ENCODE data around the gene MYH14. TPM values are rescaled to one million over a fixed set of nuclear protein-coding genes. Genes with fewer than 3 reads are reported as not detected.

MYH14 gene
- total and polyA plus RNA-seq, 9 of the 15 experiments (the other 6 are each of a cell fraction or from before 2014, with no cell fraction given) = 0.04 to 0.86 (median 0.19) TPM; not detected in 2

DNA sequence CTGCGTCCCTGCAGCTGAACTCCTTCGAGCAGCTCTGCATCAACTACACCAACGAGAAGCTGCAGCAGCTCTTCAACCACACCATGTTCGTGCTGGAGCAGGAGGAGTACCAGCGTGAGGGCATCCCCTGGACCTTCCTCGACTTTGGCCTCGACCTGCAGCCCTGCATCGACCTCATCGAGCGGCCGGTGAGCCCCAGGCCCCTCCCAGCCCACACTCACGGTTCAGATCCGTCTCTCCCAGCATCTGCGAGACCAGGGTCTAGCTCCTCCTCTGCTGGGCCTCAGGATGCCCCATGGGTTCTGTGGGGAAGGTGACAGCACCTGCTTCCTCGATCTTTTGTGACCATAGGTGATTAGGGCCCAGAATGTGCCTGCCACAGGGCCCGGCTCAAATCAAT is 46.2 kb downstream of the MYH14 start (continued):
- TF ChIP-seq, protein P1, sequence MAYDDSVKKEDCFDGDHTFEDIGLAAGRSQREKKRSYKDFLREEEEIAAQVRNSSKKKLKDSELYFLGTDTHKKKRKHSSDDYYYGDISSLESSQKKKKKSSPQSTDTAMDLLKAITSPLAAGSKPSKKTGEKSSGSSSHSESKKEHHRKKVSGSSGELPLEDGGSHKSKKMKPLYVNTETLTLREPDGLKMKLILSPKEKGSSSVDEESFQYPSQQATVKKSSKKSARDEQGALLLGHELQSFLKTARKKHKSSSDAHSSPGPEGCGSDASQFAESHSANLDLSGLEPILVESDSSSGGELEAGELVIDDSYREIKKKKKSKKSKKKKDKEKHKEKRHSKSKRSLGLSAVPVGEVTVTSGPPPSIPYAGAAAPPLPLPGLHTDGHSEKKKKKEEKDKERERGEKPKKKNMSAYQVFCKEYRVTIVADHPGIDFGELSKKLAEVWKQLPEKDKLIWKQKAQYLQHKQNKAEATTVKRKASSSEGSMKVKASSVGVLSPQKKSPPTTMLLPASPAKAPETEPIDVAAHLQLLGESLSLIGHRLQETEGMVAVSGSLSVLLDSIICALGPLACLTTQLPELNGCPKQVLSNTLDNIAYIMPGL (CRISPR knock-in tag; IDR thresholded peaks at IDR 0.05) = no peak
- TF ChIP-seq XRCC4 (IDR thresholded peaks at IDR 0.05; ENCODE audit: extremely low read depth, insufficient read depth, insufficient read length) = no peak
- TF ChIP-seq EP400 (IDR thresholded peaks at IDR 0.05) = no peak
- no peak for TF ChIP-seq MAFK (IDR thresholded peaks at IDR 0.05; ENCODE audit: low read length)
- TF ChIP-seq GATA2 (CRISPR knock-in tag; IDR thresholded peaks at IDR 0.05) = no peak

DNA sequence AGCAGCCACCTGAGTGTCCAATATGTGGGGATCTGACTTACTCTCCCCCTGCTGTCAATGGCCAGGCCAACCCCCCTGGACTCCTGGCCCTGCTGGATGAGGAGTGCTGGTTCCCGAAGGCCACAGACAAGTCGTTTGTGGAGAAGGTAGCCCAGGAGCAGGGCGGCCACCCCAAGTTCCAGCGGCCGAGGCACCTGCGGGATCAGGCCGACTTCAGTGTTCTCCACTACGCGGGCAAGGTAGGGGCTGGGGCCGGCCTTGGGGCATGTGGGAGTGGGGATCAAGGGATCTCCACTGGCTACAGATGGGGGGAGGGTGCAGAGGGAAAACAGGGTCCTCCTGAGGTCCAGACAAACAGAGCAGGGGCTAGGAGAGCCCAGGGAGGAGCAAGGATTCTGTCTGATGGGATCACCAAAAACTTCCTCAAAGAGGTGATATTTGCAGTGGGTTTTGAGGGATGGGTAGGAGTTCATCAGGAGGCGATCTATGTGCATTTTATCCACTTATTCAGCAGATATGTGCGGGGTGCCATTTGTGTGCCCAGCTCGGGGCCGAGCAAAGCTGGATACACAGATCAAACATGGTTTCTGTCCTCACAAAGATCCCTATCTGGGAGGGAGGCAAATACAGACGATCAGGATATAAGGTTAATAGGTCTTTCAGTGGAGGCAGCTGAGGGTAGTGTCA is 47.2 kb downstream of the MYH14 start:
- Histone ChIP-seq H3K9me3 (replicated peaks; ENCODE audit: control insufficient read depth, insufficient read depth, low read depth, low read length) (peaks cover 7% of the 10 kb centered on the region; the same call in 1 of the 2 replicates), H3K79me2 (ENCODE audit: control insufficient read depth, insufficient read depth, low read length) (no peaks in the 10 kb centered on the region), H3K9me1 (ENCODE audit: control insufficient read depth, insufficient read depth, low read length) (no peaks in the 10 kb centered on the region), H3K27ac (ENCODE audit: extremely low read depth, low read depth, low read length) (no peak overlapping the region), H3K27me3 (ENCODE audit: control insufficient read depth in 2 of 2, insufficient read depth in 2 of 2, low read length in 2 of 2) (peaks cover 19 to 50% of the 10 kb centered on the region in 2 experiments; a peak in 4 of 5 replicates), H4K20me1 (replicated peaks; ENCODE audit: control insufficient read depth, insufficient read depth, low read length) (0 out of 2 replicates have a peak, but pooled peaks cover 5% of the 10 kb centered on the region), H3K4me3 (no peak overlapping the region), H3K9ac (ENCODE audit: insufficient read depth in 1 of 2, low read depth in 2 of 2, low read length in 2 of 2) (no peak overlapping the region), H2AFZ (ENCODE audit: low read depth, low read length) (no peak overlapping the region), H3K4me1 (replicated peaks in 1 of 2; ENCODE audit: control insufficient read depth in 2 of 2, insufficient read depth in 2 of 2, low read length in 2 of 2) (no peaks in the 10 kb centered on the region), H3K36me3 (ENCODE audit: control insufficient read depth, insufficient read depth, low read length) (no peaks in the 10 kb centered on the region), H3K4me2 (ENCODE audit: insufficient read depth, low read length) (no peak overlapping the region)
- ATAC-seq (no peak), DNase-seq (ENCODE audit: extremely low read depth in 1 of 4, low spot score in 3 of 4) (no peak), FAIRE-seq (no peak)
- CTCF ChIA-PET (ENCODE audit: low intra/inter-chr PET ratio) = no interaction called here
- BruUV-seq (replicated peaks) = no TSS peak
- POLR2A ChIA-PET = interaction anchor here (0.6 to 0.8 kb wide), 2 partner anchors 46 to 404 kb away, joined by 3 to 4 read pairs; no protein-coding TSS in a partner anchor
- 5% methylated on average over 15 of the region's 15 CpGs for WGBS (ENCODE audit: insufficient coverage, low coverage, missing lambda C conversion rate)
- intact Hi-C loops (cut with micrococcal nuclease) = no loop called here
- TF ChIP-seq NR2F6 (CRISPR knock-in tag; IDR thresholded peaks at IDR 0.05) (no peak), SNRNP70 (optimal IDR thresholded peaks at IDR 0.05; ENCODE audit: low read depth, low read length) (no peak), CTBP1 (IDR thresholded peaks at IDR 0.05; ENCODE audit: borderline replicate concordance) (no peak), KLF6 (CRISPR knock-in tag; IDR thresholded peaks at IDR 0.05; ENCODE audit: borderline replicate concordance) (no peak), PHB (CRISPR knock-in tag; IDR thresholded peaks at IDR 0.05) (no peak), KLF1 (tag; IDR thresholded peaks at IDR 0.05) (no peak)
- TF ChIP-seq, protein P2, sequence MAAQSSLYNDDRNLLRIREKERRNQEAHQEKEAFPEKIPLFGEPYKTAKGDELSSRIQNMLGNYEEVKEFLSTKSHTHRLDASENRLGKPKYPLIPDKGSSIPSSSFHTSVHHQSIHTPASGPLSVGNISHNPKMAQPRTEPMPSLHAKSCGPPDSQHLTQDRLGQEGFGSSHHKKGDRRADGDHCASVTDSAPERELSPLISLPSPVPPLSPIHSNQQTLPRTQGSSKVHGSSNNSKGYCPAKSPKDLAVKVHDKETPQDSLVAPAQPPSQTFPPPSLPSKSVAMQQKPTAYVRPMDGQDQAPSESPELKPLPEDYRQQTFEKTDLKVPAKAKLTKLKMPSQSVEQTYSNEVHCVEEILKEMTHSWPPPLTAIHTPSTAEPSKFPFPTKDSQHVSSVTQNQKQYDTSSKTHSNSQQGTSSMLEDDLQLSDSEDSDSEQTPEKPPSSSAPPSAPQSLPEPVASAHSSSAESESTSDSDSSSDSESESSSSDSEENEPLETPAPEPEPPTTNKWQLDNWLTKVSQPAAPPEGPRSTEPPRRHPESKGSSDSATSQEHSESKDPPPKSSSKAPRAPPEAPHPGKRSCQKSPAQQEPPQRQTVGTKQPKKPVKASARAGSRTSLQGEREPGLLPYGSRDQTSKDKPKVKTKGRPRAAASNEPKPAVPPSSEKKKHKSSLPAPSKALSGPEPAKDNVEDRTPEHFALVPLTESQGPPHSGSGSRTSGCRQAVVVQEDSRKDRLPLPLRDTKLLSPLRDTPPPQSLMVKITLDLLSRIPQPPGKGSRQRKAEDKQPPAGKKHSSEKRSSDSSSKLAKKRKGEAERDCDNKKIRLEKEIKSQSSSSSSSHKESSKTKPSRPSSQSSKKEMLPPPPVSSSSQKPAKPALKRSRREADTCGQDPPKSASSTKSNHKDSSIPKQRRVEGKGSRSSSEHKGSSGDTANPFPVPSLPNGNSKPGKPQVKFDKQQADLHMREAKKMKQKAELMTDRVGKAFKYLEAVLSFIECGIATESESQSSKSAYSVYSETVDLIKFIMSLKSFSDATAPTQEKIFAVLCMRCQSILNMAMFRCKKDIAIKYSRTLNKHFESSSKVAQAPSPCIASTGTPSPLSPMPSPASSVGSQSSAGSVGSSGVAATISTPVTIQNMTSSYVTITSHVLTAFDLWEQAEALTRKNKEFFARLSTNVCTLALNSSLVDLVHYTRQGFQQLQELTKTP (IDR thresholded peaks at IDR 0.05; ENCODE audit: low read depth in 1 of 2, partially characterized antibody in 2 of 2) = no peak
- TF ChIP-seq, protein P3, sequence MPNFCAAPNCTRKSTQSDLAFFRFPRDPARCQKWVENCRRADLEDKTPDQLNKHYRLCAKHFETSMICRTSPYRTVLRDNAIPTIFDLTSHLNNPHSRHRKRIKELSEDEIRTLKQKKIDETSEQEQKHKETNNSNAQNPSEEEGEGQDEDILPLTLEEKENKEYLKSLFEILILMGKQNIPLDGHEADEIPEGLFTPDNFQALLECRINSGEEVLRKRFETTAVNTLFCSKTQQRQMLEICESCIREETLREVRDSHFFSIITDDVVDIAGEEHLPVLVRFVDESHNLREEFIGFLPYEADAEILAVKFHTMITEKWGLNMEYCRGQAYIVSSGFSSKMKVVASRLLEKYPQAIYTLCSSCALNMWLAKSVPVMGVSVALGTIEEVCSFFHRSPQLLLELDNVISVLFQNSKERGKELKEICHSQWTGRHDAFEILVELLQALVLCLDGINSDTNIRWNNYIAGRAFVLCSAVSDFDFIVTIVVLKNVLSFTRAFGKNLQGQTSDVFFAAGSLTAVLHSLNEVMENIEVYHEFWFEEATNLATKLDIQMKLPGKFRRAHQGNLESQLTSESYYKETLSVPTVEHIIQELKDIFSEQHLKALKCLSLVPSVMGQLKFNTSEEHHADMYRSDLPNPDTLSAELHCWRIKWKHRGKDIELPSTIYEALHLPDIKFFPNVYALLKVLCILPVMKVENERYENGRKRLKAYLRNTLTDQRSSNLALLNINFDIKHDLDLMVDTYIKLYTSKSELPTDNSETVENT (CRISPR knock-in tag; IDR thresholded peaks at IDR 0.05) = no peak
- in situ Hi-C loops (cut with MboI) = no loop called here

All from K562 (cell line).